Measurements from ENCODE around the gene BCAR1.

BCAR1 gene

GRCh38 chr16:75196836-75197235 is 54.6 kb downstream of the BCAR1 start:
- no peak for DNase-seq

DNA sequence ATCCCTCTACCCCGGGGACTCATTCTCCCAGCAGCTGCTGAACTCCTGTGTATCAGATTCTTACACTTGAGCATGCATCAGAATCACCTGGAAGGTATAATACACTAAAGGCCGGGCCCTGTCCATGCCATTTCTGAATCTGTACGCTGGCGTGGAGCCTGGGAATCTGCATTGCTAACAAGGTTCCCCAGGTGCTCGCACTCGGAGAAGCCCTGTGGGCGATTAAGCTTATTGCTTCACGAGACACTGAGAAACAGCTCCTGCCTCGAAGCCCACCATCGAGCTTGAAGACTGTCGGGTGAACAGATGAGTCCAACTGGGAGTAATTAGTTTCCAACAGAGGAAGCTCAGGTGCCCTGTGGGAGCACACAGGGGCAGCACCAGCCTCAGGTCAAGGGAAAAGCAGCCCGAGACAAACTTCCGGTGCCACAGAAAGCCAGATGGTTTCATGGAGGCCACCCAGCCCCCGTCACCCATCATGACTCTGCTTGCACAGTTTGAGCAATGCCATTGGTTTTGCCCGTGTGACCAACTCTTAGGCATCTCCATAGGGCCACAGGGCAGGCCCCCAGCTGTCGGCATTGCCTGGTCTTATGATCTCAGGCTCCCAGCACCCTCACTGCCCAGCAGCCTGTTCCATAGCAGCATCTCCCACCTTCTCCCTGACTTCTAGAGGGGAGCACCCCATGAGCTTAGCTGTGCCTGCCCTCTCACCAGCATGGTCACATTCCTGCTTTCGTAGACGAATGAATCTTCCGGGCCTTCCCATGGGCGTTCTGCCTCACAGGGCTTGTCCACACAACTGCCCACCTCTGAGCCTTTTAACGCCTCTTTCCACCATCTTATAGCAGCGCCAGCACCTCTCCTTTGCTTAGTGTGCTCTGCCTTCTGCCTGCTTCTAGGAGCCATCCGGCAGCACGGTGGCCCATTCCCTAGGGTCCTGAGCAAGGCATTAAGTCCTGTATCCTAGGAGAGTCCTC is 55.3 kb downstream of the BCAR1 start:
- DNase-seq: no peak

DNA sequence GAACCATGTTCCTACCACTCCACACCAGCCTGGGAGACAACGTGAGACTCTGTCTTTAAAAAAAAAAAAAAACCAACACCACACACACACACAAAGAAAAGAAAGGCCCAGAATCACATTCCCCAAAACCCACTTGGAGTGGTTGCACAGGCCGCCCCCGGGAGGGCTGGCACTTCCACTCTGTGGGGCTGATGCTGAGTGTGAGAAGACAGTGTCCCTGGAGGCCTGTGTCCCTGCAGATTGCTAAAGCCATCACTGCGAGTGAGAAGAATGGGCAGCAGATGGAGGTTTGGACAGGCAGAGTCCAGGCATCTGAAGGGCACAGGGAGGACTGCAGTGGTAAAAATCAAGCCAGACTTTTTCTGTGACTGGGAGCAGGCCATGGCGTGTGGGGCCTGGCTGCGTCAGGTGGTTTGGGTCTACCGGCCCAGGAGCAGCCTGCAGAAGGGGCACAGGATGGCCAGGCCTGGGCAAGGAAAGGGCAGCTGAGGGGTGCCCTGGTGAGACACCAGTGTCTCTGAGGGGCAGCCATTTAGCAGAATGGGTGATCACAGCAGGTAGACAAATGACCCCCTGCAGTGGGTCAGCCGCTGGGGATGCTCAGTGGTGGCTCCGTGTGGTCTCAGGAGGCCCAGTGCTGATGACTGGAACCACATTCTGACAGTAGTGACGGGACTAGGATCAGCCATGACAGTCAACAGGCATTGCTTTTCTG is 57.5 kb downstream of the BCAR1 start:
- DNase-seq: no peak

GRCh38 chr16:75193265-75193650 is 58.2 kb downstream of the BCAR1 start:
- no peak for DNase-seq

- no peak for DNase-seq
These were observed 58.7 kb downstream of the BCAR1 start for GRCh38 chr16:75192606-75193264.

- DNase-seq: no peak
These were observed 61.7 kb downstream of the BCAR1 start for GRCh38 chr16:75189638-75190245.

- DNase-seq: no peak
These were observed 62.5 kb downstream of the BCAR1 start for GRCh38 chr16:75188832-75189477.

DNA sequence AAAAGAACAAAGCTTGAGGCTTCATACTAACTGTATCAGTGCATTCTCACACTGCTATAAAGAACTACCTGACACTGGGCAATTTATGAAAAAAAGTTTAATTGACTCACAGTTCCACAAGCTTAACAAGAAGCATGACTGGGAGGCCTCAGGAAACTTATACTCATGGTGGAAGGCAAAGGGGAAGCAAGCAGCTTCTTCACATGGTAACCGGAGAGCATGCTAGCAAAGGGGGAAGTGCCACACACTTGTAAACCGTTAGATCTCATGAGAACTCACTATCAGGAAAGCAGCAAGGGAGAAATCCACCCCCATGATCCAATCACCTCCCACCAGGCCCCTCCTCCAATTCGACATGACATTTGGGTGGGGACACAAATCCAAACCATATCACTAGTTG is 69.8 kb downstream of the BCAR1 start:
- DNase-seq: no peak

DNA sequence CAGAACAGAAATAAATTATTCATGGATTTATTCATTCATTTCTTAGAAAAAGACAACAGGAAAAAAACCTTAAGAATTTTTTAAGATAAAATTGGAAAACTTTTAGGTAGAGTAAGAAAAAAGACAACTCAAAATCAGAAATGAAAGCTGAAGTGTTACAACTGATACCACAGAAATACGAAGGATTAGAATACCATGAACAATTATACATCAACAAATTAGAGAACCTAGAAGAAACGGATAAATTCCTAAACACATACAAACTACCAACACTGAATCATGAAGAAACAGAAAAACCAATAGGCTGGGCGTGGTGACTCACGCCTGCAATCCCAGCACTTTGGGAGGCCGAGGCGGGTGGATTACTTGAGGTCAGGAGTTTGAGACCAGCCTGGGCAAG is 72.2 kb downstream of the BCAR1 start:
- no peak for DNase-seq

Measured in stimulated activated CD8-positive, alpha-beta memory T cell treated with anti-CD3 and anti-CD28 coated beads, Interleukin-4, amount 100 ng/mL, for 48 hours (primary cell).